Stomach (tissue), 4 donors: ENCODE data around the gene GHRHR.

Source experiments
- EP300 ChIP-seq: sonication (generic); formaldehyde crosslinking; IDR thresholded peaks from one replicate; pipeline ENCODE4 v1.6.1; 2017; ENCODE audit warnings: antibody characterized with exemption
- POLR2A ChIP-seq, 4 donors: fragments of 450-650 bp; IDR thresholded peaks; one replicate each; pipeline ENCODE4 v1.6.1; 2016; ENCODE audit warnings: antibody characterized with exemption in 4 of 4, control low read depth in 2 of 4, mild to moderate bottlenecking in 1 of 4, moderate library complexity in 1 of 4
- POLR2AphosphoS5 ChIP-seq, 3 donors: sonication (generic); formaldehyde crosslinking; IDR thresholded peaks; one replicate each; pipeline ENCODE4 v1.6.1; 2016; ENCODE audit warnings: antibody characterized with exemption in 3 of 3
- TF ChIP-seq, protein P1 (sequence below), 7 experiments: fragments of 450-650 bp in 4 of 7; fragments of 200-600 bp in 3 of 7; sonication (generic) in 3 of 7; IDR thresholded peaks; one replicate each; pipeline ENCODE4 v1.5.1; 2016 to 2019; ENCODE audit warnings: antibody characterized with exemption in 7 of 7, control low read depth in 2 of 7, mild to moderate bottlenecking in 1 of 7

DNA sequence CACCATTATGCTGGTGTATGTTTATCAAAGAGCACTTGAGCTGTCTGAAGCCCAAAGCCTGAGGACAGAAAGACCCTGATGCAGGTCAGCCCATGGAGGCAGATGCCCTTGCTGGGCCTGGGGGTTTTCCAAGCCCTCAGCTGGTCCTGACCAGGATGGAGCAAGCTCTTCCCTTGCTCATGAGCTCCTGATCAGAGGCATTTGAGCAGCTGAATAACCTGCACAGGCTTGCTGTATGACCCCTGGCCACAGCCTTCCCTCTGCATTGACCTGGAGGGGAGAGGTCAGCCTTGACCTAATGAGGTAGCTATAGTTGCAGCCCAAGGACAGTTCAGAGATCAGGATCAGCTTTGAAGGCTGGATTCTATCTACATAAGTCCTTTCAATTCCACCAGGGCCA is 39.1 kb upstream of the GHRHR start:
- TF ChIP-seq, protein P1, sequence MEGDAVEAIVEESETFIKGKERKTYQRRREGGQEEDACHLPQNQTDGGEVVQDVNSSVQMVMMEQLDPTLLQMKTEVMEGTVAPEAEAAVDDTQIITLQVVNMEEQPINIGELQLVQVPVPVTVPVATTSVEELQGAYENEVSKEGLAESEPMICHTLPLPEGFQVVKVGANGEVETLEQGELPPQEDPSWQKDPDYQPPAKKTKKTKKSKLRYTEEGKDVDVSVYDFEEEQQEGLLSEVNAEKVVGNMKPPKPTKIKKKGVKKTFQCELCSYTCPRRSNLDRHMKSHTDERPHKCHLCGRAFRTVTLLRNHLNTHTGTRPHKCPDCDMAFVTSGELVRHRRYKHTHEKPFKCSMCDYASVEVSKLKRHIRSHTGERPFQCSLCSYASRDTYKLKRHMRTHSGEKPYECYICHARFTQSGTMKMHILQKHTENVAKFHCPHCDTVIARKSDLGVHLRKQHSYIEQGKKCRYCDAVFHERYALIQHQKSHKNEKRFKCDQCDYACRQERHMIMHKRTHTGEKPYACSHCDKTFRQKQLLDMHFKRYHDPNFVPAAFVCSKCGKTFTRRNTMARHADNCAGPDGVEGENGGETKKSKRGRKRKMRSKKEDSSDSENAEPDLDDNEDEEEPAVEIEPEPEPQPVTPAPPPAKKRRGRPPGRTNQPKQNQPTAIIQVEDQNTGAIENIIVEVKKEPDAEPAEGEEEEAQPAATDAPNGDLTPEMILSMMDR (IDR thresholded peaks at IDR 0.05), result no peak
- TF ChIP-seq POLR2AphosphoS5 (IDR thresholded peaks at IDR 0.05), result no peak
- TF ChIP-seq EP300, result no peak
- TF ChIP-seq POLR2A (IDR thresholded peaks at IDR 0.05), result no peak
